ENCODE results near the gene AIF1L.

DNA sequence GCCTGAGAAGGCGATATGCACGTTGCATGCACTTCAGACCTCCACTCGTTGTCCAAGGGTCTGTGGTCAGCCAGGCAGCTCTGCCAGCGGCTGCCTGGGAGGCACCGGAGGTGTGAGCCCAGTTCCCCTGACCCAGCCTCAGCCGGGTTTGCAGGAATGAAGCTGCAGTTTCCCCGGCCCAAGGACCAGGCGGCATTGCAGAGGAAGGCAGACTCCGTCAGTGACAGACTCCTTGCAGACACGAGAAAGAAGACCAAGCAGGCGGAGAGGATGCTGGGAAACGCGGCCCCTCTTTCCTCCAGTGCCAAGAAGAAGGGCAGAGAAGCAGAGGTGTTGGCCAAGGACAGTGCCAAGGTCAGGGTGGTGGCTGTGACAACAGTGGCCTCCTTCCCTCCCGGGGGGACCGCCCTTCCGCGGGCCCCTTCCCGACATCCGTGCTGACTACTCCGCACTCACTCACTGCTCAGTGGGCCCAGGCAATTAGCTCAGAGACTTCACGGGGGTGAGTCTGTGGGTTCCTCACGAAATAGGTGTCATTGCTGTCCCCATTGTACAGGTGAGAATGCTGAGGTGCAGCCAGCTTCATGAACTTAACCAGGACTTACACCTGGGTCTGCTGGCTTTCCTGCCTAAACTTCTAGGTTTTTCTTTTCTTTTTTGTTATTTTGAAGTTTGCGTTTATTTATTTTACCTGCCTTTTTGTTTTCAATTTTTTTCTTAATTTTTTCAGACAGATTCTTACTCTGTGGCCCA lies 10.8 kb upstream of the AIF1L start:
- TF ChIP-seq POLR2A (IDR thresholded peaks at IDR 0.05; ENCODE audit: low read depth, low read length) (no peak), TAF1 (IDR thresholded peaks at IDR 0.05; ENCODE audit: borderline replicate concordance, low read depth, low read length) (no peak)

Measured in GM12892 (cell line).